Smooth muscle cell (in vitro differentiated cells): ENCODE results near the gene MAD1L1. TPM values are rescaled to one million over a fixed set of nuclear protein-coding genes. Genes with fewer than 3 reads are reported as not detected.

Experiments
- DNase-seq: peaks from one replicate; lab custom pipeline; 2025; ENCODE audit not compliant: unreplicated experiment; lab: John Stamatoyannopoulos, UW
- H2AFZ ChIP-seq: fragments of 200-600 bp; sonication (generic); 2 replicates; pipeline ENCODE4 v1.6.0; 2016; ENCODE audit warnings: antibody characterized with exemption, low read depth, mild to moderate bottlenecking
- H3F3A ChIP-seq: fragments of 200-600 bp; sonication (generic); 2 replicates; pipeline ENCODE4 v1.6.0; 2017; ENCODE audit warnings: antibody characterized with exemption, low read depth
- H3K27ac ChIP-seq: fragments of 200-600 bp; sonication (generic); 2 replicates; pipeline ENCODE4 v1.5.1; 2016; ENCODE audit warnings: low read depth, mild to moderate bottlenecking
- H3K27me3 ChIP-seq: fragments of 200-600 bp; sonication (generic); 2 replicates; pipeline ENCODE4 v1.6.1; 2016; ENCODE audit warnings: low read depth, mild to moderate bottlenecking
- H3K36me3 ChIP-seq: fragments of 200-600 bp; sonication (generic); 2 replicates; pipeline ENCODE4 v1.5.1; 2016; ENCODE audit warnings: low read depth
- H3K4me1 ChIP-seq: fragments of 200-600 bp; sonication (generic); 2 replicates; pipeline ENCODE4 v1.5.1; 2016; ENCODE audit warnings: low read depth
- H3K4me2 ChIP-seq: fragments of 200-600 bp; sonication (generic); 2 replicates; pipeline ENCODE4 v1.6.0; 2016; ENCODE audit warnings: mild to moderate bottlenecking
- H3K4me3 ChIP-seq: fragments of 200-600 bp; sonication (generic); 2 replicates; pipeline ENCODE4 v1.5.1; 2016; ENCODE audit warnings: mild to moderate bottlenecking
- H3K79me2 ChIP-seq: fragments of 200-600 bp; sonication (generic); 2 replicates; pipeline ENCODE4 v1.6.0; 2016; ENCODE audit warnings: low read depth, mild to moderate bottlenecking
- H3K9ac ChIP-seq: fragments of 200-600 bp; sonication (generic); 2 replicates; pipeline ENCODE4 v1.6.0; 2016; ENCODE audit warnings: low read depth
- H3K9me3 ChIP-seq: fragments of 200-600 bp; sonication (generic); replicated peaks from 2 replicates; pipeline ENCODE4 v1.5.1; 2016; ENCODE audit warnings: low read depth
- H4K20me1 ChIP-seq: fragments of 200-600 bp; sonication (generic); 2 replicates; pipeline ENCODE4 v1.6.0; 2016; ENCODE audit warnings: low read depth
- WGBS: methylation state at CpG from one replicate; pipeline ENCODE4 v1.1.7; 2016; ENCODE audit warnings: low lambda C conversion rate; 5-methylcytosine and 5-hydroxymethylcytosine counted together
- polyA plus RNA-seq: library from polyadenylated mRNA; unstranded; fragments of >200 nt; fragmentation: Nextera tagmentation; extraction: Ambion mirVana; gene quantifications from 2 replicates; pipeline ENCODE4 v1.2.1, GENCODE V29; 2016
- total RNA-seq: library from RNA; depleted of rRNA; stranded (reverse); fragments of >200 nt; gene quantifications from 2 replicates; pipeline ENCODE4 v1.2.3, GENCODE V29; 2014
- TF ChIP-seq, protein P1 (sequence below): fragments of 200-600 bp; sonication (generic); IDR thresholded peaks from 2 replicates; pipeline ENCODE4 v1.5.1; 2017; ENCODE audit warnings: borderline replicate concordance, mild to moderate bottlenecking, antibody characterized with exemption; ENCODE audit not compliant: insufficient read depth, poor library complexity, severe bottlenecking

Gene MAD1L1
- total and polyA plus RNA-seq, 2 experiments from 2014 or later = 33.4 to 60.7 TPM

DNA sequence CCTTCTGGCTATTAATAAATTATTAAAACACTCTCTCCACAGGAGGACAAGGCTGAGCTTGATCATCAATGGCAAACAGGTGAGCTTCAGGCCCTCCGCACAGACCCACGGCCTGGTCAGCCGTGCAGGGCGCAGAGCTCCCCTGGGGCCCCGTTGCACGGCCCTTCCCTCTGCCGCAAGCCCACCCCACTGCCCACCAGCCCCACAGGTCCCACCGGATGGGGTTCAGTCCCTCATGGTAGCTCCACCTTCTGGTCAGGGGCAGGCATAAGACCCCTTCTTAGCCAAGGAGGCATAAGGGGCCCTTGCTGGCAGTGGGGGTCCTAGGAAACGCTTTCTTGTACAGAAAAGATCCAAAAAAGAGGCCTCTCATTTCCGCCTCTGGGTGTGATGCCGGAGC is 84.6 kb downstream of the MAD1L1 start:
- no peaks in the 10 kb centered on the region for H3K27me3 ChIP-seq
- H3F3A ChIP-seq = no peaks in the 10 kb centered on the region
- no peak overlapping the region for H3K4me3 ChIP-seq
- H3K4me2 ChIP-seq = no peak overlapping the region
- no peaks in the 10 kb centered on the region for H3K79me2 ChIP-seq
- H3K4me1 ChIP-seq = no peaks in the 10 kb centered on the region
- H3K36me3 ChIP-seq = no peaks in the 10 kb centered on the region
- H3K27ac ChIP-seq = no peak overlapping the region
- 93% methylated on average over 11 of the region's 11 CpGs for WGBS
- H4K20me1 ChIP-seq = peaks cover 26% of the 10 kb centered on the region
- no peaks in the 10 kb centered on the region for H3K9me3 ChIP-seq
- TF ChIP-seq, protein P1, sequence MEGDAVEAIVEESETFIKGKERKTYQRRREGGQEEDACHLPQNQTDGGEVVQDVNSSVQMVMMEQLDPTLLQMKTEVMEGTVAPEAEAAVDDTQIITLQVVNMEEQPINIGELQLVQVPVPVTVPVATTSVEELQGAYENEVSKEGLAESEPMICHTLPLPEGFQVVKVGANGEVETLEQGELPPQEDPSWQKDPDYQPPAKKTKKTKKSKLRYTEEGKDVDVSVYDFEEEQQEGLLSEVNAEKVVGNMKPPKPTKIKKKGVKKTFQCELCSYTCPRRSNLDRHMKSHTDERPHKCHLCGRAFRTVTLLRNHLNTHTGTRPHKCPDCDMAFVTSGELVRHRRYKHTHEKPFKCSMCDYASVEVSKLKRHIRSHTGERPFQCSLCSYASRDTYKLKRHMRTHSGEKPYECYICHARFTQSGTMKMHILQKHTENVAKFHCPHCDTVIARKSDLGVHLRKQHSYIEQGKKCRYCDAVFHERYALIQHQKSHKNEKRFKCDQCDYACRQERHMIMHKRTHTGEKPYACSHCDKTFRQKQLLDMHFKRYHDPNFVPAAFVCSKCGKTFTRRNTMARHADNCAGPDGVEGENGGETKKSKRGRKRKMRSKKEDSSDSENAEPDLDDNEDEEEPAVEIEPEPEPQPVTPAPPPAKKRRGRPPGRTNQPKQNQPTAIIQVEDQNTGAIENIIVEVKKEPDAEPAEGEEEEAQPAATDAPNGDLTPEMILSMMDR = no peak
- no peak overlapping the region for H3K9ac ChIP-seq
- H2AFZ ChIP-seq = no peak overlapping the region
- DNase-seq = no peak

DNA sequence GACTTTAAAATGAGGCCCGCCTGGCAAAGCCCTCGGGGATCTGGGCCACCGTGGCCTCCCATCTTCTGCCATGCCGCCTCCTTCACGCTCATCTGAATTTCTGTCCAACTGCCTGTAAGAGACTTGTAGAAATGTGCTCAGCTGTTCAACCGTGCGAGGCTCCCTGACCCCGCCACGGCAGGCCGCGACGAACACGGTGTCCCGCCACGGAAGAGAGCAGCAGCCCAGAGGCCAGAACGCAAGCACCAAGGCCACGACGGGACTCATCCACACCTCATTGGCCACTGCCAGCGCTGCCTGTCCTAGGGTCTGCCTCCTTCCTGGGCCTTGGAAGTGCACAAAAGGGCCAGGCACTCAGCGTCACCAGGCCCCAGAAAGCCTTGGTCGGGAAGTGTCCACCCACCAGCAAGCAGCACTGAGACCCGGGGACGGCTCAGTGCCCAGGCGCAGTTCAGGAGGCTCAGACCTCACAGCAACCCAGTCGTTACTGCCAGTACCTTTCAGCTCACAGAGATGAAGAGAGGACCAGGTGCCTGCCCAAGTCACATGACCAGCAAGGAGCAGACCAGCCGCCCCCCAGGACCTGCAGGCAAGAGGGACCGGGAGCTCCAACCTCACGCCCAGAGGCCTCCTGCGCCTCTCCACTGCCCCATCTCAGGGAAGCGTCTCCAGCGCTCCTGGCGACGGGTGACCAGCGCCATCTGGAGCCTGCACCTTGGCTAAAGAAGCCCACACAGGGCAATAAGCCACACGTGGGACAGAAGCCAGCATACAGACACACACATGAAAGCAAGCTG is 85.9 kb downstream of the MAD1L1 start:
- WGBS = 96% methylated on average over 35 of the region's 35 CpGs
- H3K27me3 ChIP-seq = no peaks in the 10 kb centered on the region
- no peaks in the 10 kb centered on the region for H3K36me3 ChIP-seq
- H3K9ac ChIP-seq = no peak overlapping the region
- H3K27ac ChIP-seq = no peak overlapping the region
- H4K20me1 ChIP-seq = peaks cover 21% of the 10 kb centered on the region
- TF ChIP-seq, protein P1 = no peak
- H3K9me3 ChIP-seq = no peaks in the 10 kb centered on the region
- no peaks in the 10 kb centered on the region for H3K4me1 ChIP-seq
- H3K4me3 ChIP-seq = no peak overlapping the region
- no peak overlapping the region for H3K4me2 ChIP-seq
- H2AFZ ChIP-seq = no peak overlapping the region
- H3K79me2 ChIP-seq = no peaks in the 10 kb centered on the region
- no peaks in the 10 kb centered on the region for H3F3A ChIP-seq
- no peak for DNase-seq

GRCh38 chr7:2145835-2146580 is 86.7 kb downstream of the MAD1L1 start:
- H3K9me3 ChIP-seq = no peaks in the 10 kb centered on the region
- H3K27ac ChIP-seq = no peak overlapping the region
- H3K4me3 ChIP-seq = no peak overlapping the region
- peaks cover 12% of the 10 kb centered on the region for H4K20me1 ChIP-seq
- no peak for DNase-seq
- H2AFZ ChIP-seq = no peak overlapping the region
- 97% methylated on average over 42 of the region's 42 CpGs for WGBS
- no peaks in the 10 kb centered on the region for H3F3A ChIP-seq
- no peak overlapping the region for H3K4me2 ChIP-seq
- no peaks in the 10 kb centered on the region for H3K36me3 ChIP-seq
- no peaks in the 10 kb centered on the region for H3K79me2 ChIP-seq
- no peaks in the 10 kb centered on the region for H3K4me1 ChIP-seq
- H3K9ac ChIP-seq = no peak overlapping the region
- H3K27me3 ChIP-seq = no peaks in the 10 kb centered on the region
- TF ChIP-seq, protein P1 = no peak
